Endothelial cell (in vitro differentiated cells): Measurements from ENCODE around the gene HKDC1. TPM values are rescaled to one million over a fixed set of nuclear protein-coding genes. Genes with fewer than 3 reads are reported as not detected.
"Not testable (repeated sequence)": the region's sequence is repeated elsewhere in the genome, so short reads cannot be mapped to it uniquely, and the experiment has no call there.

Source experiments
- DNase-seq: peaks from one replicate; pipeline ENCODE4 v3.0.0; 2021; ENCODE audit warnings: low spot score
- H3K27ac Mint-ChIP-seq: one replicate; pipeline ENCODE4 v1.8.0; 2021; ENCODE audit warnings: mixed read lengths, inconsistent platforms; ENCODE audit not compliant: unreplicated experiment
- H3K27me3 Mint-ChIP-seq: one replicate; pipeline ENCODE4 v1.8.0; 2021; ENCODE audit warnings: mild to moderate bottlenecking, moderate library complexity, mixed read lengths, inconsistent platforms; ENCODE audit not compliant: unreplicated experiment
- H3K36me3 Mint-ChIP-seq: one replicate; pipeline ENCODE4 v1.8.0; 2021; ENCODE audit warnings: mild to moderate bottlenecking, low read depth, mixed read lengths, inconsistent platforms; ENCODE audit not compliant: unreplicated experiment
- H3K4me1 Mint-ChIP-seq: one replicate; pipeline ENCODE4 v1.8.0; 2021; ENCODE audit warnings: mild to moderate bottlenecking, mixed read lengths, inconsistent platforms; ENCODE audit not compliant: unreplicated experiment
- H3K4me3 Mint-ChIP-seq: one replicate; pipeline ENCODE4 v1.8.0; 2021; ENCODE audit warnings: mild to moderate bottlenecking, mixed read lengths, inconsistent platforms; ENCODE audit not compliant: unreplicated experiment
- H3K9me3 Mint-ChIP-seq: one replicate; pipeline ENCODE4 v1.8.0; 2021; ENCODE audit warnings: mixed read lengths, inconsistent platforms; ENCODE audit not compliant: unreplicated experiment
- long read RNA-seq: library from polyadenylated mRNA; unstranded; transcript quantifications from one replicate; pipeline ENCODE4 v2.0.0, GENCODE V29; 2020; ENCODE audit not compliant: unreplicated experiment
- total RNA-seq: library from RNA; stranded (reverse); fragmentation: NEBNext Ultra II Directional; extraction: Animal tissue kit (Norgen Biotek cat#: 25700); gene quantifications from one replicate; pipeline ENCODE4 v1.2.1, GENCODE V29; 2021; ENCODE audit not compliant: unreplicated experiment
- TF ChIP-seq, protein P1 (sequence below): fragments of 200-600 bp; sonication (generic); IDR thresholded peaks from one replicate; pipeline ENCODE4 v1.5.0; 2021; ENCODE audit warnings: antibody characterized with exemption; ENCODE audit not compliant: unreplicated experiment

HKDC1 gene, protein sequence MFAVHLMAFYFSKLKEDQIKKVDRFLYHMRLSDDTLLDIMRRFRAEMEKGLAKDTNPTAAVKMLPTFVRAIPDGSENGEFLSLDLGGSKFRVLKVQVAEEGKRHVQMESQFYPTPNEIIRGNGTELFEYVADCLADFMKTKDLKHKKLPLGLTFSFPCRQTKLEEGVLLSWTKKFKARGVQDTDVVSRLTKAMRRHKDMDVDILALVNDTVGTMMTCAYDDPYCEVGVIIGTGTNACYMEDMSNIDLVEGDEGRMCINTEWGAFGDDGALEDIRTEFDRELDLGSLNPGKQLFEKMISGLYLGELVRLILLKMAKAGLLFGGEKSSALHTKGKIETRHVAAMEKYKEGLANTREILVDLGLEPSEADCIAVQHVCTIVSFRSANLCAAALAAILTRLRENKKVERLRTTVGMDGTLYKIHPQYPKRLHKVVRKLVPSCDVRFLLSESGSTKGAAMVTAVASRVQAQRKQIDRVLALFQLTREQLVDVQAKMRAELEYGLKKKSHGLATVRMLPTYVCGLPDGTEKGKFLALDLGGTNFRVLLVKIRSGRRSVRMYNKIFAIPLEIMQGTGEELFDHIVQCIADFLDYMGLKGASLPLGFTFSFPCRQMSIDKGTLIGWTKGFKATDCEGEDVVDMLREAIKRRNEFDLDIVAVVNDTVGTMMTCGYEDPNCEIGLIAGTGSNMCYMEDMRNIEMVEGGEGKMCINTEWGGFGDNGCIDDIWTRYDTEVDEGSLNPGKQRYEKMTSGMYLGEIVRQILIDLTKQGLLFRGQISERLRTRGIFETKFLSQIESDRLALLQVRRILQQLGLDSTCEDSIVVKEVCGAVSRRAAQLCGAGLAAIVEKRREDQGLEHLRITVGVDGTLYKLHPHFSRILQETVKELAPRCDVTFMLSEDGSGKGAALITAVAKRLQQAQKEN
- 0.31 TPM for total RNA-seq
- long read RNA-seq, partial matches to known transcripts = 0 of 1 reads
- long read RNA-seq, other reads (novel, unspliced or antisense) = 1 of 1 reads

DNA sequence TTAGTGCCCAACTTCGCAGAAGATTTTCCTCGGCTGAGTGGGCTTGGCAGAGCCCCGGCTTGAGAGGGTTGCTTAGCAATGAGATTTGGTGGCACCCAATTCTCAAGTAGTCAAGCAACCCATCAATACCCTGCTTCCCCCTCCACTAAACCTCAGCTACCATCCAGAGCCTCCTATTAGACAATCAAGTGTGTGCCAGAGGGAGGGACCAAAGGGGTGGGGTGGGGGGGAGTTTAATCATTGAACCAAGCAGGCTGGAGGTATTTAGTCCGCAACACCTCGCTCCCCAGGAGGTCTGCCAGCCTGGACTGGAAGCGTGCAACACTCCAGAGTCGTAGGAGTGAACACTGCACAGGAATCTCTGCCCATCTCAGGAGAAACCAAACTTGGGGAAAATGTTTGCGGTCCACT lies at the start of gene HKDC1:
Gene HKDC1 (plus strand): TSS at position 292 of the 411 bp plus-strand sequence. CDS start 104 bp downstream, at position 396.
- Mint-ChIP-seq H3K27ac (no peak within 1 kb of the TSS), H3K36me3 (no peaks in the 10 kb centered on the region), H3K9me3 (no peaks in the 10 kb centered on the region), H3K4me1 (peaks cover 20% of the 10 kb centered on the region), H3K4me3 (no peak within 1 kb of the TSS), H3K27me3 (peaks cover 5% of the 10 kb centered on the region)
- DNase-seq = no peak
- TF ChIP-seq, protein P1, sequence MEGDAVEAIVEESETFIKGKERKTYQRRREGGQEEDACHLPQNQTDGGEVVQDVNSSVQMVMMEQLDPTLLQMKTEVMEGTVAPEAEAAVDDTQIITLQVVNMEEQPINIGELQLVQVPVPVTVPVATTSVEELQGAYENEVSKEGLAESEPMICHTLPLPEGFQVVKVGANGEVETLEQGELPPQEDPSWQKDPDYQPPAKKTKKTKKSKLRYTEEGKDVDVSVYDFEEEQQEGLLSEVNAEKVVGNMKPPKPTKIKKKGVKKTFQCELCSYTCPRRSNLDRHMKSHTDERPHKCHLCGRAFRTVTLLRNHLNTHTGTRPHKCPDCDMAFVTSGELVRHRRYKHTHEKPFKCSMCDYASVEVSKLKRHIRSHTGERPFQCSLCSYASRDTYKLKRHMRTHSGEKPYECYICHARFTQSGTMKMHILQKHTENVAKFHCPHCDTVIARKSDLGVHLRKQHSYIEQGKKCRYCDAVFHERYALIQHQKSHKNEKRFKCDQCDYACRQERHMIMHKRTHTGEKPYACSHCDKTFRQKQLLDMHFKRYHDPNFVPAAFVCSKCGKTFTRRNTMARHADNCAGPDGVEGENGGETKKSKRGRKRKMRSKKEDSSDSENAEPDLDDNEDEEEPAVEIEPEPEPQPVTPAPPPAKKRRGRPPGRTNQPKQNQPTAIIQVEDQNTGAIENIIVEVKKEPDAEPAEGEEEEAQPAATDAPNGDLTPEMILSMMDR = no peak

DNA sequence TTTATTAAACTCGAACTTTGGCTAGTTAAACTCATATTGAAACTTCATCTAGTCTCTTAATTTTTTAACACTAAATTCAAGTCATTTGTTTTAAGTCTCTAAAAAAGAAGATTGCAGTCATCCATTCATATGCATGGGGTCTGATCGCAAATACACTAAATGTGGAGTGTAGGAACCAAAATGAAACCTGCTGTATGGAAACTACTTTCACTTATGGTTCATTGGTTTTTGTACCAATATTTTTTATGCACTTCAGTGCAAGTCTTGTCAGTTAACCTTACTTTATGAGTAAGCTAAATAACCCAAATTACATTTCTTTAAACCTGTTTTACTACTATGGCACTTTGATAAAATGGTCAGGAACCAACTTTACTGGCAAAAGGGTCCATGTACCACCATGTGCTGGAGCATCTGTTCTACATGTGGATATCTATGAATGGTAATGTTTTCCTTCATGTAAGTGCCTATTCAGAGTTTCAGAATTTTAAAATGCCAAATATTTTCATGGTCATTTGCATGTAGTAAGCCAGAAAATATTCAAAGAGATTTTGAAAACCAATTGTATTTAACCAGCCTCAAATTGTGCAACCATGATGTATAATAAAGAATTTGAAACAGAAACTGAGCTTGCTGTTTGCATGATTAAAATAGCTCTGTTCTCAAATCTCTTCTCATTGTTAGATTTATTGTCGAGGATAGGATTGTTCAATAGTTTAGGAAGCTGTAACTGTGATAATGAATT lies 47.7 kb upstream of the HKDC1 start:
- Mint-ChIP-seq H3K9me3 (no peaks in the 10 kb centered on the region), H3K4me1 (no peaks in the 10 kb centered on the region), H3K27me3 (no peaks in the 10 kb centered on the region), H3K27ac (no peak overlapping the region), H3K4me3 (no peak overlapping the region), H3K36me3 (peaks cover 19% of the 10 kb centered on the region)
- TF ChIP-seq, protein P1 = no peak
- DNase-seq = no peak

DNA sequence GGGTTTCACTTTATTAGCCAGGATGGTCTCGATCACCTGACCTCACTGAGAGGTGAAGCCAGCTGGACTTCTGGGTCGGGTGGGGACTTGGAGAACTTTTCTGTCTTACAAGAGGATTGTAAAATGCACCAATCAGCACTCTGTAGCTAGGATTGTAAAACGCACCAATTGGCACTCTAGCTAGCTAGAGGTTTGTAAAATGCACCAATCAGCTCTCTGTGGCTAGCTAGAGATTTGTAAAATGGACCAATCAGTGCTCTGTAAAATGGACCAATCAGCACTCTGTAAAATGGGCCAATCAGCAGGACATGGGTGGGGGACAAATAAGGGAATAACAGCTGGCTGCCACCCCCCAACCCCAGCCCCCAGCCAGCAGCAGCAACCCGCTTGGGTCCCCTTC lies 44.8 kb upstream of the HKDC1 start:
- H3K36me3 Mint-ChIP-seq = peaks cover 17% of the 10 kb centered on the region
- not testable (repeated sequence) for H3K4me3 Mint-ChIP-seq, H3K27ac Mint-ChIP-seq, DNase-seq, H3K9me3 Mint-ChIP-seq, H3K27me3 Mint-ChIP-seq
- peaks cover 11% of the 10 kb centered on the region for H3K4me1 Mint-ChIP-seq

DNA sequence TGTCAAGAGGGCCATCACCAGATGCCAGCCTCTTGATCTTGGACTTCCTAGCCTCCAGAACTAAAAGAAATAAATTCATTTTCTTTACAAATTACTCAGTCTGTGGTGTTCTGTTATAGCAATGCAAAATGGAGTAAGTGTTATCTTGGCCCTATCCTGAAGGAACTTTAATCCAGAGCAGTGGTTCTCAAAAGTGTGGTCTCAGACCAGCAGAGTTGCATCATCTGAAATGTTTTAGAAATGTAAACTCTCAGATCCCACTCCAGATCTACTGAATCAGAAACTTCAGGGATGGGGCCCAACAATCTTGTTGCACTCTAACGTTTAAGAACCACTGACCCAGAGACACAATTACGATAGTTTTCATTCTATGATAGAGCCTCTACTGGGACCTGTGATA lies 43.3 kb upstream of the HKDC1 start:
- H3K36me3 Mint-ChIP-seq = peaks cover 10% of the 10 kb centered on the region
- no peak overlapping the region for H3K27ac Mint-ChIP-seq
- no peak for DNase-seq
- TF ChIP-seq, protein P1 = no peak
- no peaks in the 10 kb centered on the region for H3K9me3 Mint-ChIP-seq
- H3K4me1 Mint-ChIP-seq = peaks cover 21% of the 10 kb centered on the region
- no peak overlapping the region for H3K4me3 Mint-ChIP-seq
- no peaks in the 10 kb centered on the region for H3K27me3 Mint-ChIP-seq
